Measurements from ENCODE around the gene DEUP1.

The DEUP1 gene

DNA sequence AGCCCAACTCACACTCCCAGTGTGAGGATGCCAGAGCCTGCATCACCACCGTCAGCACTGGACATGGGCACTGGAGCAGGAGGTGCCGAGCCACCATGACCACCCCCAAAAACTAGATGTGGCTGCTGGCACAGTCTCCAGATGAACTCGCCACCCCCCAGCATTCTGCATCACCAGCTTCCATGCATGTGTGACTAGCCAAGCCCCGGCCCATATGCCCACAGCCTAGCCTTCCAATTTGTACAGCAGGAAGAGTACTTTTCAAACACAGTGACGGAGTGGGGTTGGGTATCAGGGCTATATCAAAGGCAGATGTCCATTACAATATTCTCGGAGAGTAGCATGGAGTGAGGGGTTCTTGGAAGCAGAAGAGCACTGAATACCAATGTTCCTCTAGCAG is 149.7 kb downstream of the DEUP1 start:
- no peak for DNase-seq (ENCODE audit: low read depth)

DNA sequence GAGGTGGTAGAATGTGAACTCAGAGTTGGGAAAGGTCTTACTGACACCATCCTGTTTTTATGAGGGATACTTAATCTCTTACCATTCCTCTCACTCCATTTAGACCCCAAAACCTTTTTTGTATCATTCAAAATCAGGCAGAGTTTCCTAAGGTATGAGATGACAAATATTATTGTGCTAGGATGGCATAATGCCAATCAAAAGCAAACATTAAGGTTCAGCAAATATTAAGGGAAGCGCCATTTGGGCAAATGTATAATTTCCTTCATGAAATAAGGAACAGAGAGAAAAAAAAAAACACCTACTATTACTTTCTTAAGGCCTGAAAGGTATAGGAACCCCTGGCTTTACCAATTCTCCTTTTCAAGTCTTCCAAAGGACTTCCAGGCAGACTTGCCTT is 150.2 kb downstream of the DEUP1 start:
- DNase-seq (ENCODE audit: low read depth): no peak

DNA sequence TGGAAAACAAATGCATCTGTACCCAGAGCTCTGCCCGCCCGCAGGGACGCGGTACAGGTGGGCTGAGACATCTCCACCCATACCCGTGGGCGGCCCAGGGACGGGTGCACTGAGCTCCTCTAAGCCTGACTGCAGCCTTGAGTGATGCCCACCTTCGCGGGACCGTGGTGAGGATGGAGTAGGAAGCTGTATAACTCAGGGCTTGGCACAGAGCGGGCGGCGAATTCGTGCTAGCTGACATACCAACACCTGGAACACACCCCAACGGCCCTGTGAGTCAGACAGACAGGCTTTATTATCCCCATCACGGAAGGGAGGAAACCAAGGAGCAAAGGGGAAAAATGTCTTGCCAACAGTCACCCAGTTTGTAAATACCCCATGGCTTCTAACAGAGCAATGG is 150.7 kb downstream of the DEUP1 start:
- DNase-seq (ENCODE audit: low read depth): no peak

DNA sequence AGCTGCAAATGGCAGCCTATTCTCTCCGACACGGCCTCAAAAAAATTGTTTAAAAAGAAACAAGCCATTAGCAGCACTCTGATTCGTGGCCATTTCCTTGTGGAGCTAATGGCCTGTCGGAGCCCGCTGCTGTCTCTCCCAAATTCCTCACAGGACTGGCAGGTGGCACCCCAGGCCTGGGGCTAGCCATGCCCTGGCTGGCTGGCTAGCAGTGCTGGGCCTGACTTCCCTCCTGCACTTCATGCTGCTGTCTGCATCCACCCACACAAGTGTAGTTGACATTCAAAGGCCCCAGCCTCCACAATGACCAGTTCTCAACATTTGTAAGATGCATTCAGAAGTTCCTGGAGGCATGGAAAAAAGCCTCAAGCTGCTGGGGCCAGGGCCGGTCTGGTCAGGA is 151.2 kb downstream of the DEUP1 start:
- no peak for DNase-seq (ENCODE audit: low read depth)

DNA sequence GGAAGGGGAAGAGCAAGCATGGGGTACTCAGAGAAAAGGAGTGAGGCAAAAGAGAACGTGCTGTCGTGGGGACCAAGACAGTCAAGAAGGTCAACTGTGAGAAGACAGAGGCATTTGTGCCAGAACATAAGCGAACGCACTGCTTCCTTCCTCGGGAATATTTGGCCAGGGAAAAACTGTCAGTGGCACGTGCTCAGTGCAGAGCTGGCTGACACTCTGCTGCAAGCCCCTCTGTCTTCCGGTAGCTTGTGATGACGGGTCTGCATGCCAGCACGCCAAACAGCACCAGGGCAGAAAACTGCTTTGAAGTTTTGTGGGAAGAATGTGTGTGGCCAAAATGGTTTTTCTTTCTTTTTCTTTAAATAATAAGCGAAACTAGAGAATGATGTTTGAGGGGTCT is 152.0 kb downstream of the DEUP1 start:
- no peak for DNase-seq (ENCODE audit: low read depth)

DNA sequence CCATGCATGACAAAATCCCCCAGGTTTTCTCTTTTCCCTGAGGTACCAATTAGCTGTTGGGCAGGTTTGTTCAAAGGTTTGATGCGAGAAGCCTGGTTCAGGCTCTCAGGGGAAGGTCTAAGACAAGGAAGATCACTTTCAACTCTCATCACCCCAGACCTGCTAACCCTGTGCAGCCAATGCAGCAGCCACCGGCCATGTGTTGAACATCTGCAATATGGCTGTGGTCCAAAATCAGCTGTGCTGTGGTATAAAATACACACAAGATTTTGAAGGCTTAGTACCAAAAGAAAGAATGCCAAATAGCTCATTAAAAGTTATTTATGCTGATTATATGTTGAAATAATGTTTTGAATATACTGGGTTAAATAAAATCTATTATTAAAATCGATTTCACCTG is 154.2 kb downstream of the DEUP1 start:
- no peak for DNase-seq (ENCODE audit: low read depth)

DNA sequence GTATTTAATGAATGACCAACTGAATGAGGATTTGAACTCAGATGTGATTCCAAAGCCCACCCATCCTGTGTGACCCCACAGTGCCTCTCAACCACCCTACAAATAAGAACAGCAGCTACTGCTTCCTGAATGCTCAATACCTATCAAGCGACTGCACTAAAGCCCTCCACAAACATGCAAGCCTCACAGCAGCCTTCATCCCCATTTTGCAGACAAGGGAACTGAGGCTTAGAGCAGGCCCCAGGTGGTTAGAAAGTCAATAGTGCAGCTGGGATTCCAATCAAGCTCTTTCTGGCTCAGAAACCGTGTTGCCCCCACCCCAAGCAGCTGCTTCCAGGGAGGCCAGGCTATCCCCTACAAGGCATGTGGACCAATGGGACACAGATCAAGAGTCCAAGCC is 155.4 kb downstream of the DEUP1 start:
- DNase-seq (ENCODE audit: low read depth): no peak

DNA sequence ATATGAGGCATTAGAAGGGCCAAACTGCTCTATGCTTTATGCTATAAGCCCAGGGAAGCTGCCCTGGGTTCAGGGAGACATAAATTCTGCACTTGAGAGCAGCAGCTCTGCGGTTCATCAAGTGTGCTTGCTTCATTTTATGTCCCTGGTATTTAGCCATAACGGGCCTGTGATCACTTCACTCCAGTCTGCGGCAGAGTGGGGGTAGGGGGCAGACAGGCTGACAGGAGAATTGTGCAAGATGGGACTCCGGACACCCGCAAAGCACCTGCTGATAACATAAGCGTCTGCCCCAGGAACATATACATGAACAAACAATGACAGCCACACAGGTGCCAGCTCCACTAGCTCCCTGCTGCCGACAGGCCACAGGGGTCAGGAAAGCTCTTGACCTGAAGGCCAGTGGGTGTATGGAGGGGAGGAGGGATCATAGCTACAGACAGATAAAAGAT is 156.5 kb downstream of the DEUP1 start:
- no peak for DNase-seq (ENCODE audit: low read depth)
